MCF 10A (cell line): Measurements from ENCODE around the gene FOXN4. TPM values are rescaled to one million over a fixed set of nuclear protein-coding genes. Genes with fewer than 3 reads are reported as not detected.
A peak's percentile ranks its signal among the peaks of the same experiment; 100 is the strongest.

Experiments
- BruUV-seq: library from RNA; stranded (reverse); fragments of 400-500 nt; replicated peaks from 2 replicates; lab custom pipeline; 2021; lab: Mats Ljungman, UMichigan
- CTCF ChIA-PET: fragments of 300-600 bp; sonication (Branson Sonifier 250); formaldehyde crosslinking; extraction: SDS; loops from one replicate; lab custom pipeline; 2021; ENCODE audit warnings: antibody characterized with exemption, inconsistent platforms; lab: Yijun Ruan, JAX
- POLR2A ChIA-PET: fragments of 300-600, 350-650 bp; sonication (Branson Sonifier 250); formaldehyde crosslinking; extraction: SDS; loops from one replicate; lab custom pipeline; 2020; ENCODE audit warnings: antibody characterized with exemption, inconsistent platforms; lab: Yijun Ruan, JAX
- DNase-seq: peaks from one replicate; pipeline ENCODE4 v3.0.0-alpha.2; 2018; ENCODE audit not compliant: unreplicated experiment
- H3K27ac Mint-ChIP-seq: one replicate; pipeline ENCODE4 v1.8.0; 2022; ENCODE audit warnings: mild to moderate bottlenecking, low read depth, mixed read lengths; ENCODE audit not compliant: unreplicated experiment
- H3K27me3 Mint-ChIP-seq: one replicate; pipeline ENCODE4 v1.8.0; 2022; ENCODE audit warnings: mixed read lengths; ENCODE audit not compliant: insufficient read depth, unreplicated experiment
- H3K36me3 Mint-ChIP-seq: one replicate; pipeline ENCODE4 v1.8.0; 2022; ENCODE audit warnings: mild to moderate bottlenecking, moderate library complexity, mixed read lengths; ENCODE audit not compliant: insufficient read depth, unreplicated experiment
- H3K4me1 Mint-ChIP-seq: one replicate; pipeline ENCODE4 v1.8.0; 2022; ENCODE audit warnings: mixed read lengths; ENCODE audit not compliant: insufficient read depth, unreplicated experiment
- H3K4me3 Mint-ChIP-seq: one replicate; pipeline ENCODE4 v1.8.0; 2022; ENCODE audit warnings: mild to moderate bottlenecking, moderate library complexity, mixed read lengths; ENCODE audit not compliant: unreplicated experiment
- H3K9me3 Mint-ChIP-seq: one replicate; pipeline ENCODE4 v1.8.0; 2022; ENCODE audit warnings: mixed read lengths; ENCODE audit not compliant: unreplicated experiment
- intact Hi-C: fragments of 100-400 bp; cut with micrococcal nuclease; formaldehyde crosslinking; loops from 2 replicates; pipeline ENCODE4 v1.14.1; 2022
- total RNA-seq: library from RNA; stranded (reverse); gene quantifications from 2 replicates; pipeline ENCODE4 v1.2.3, GENCODE V29; 2022
- TF ChIP-seq, protein P1 (sequence below): fragments of 200-600 bp; IDR thresholded peaks from one replicate; pipeline ENCODE4 v1.8.0; 2022; ENCODE audit warnings: antibody characterized with exemption, mild to moderate bottlenecking; ENCODE audit not compliant: unreplicated experiment

FOXN4 gene
- total RNA-seq, 1 experiment from 2014 or later, result not detected

DNA sequence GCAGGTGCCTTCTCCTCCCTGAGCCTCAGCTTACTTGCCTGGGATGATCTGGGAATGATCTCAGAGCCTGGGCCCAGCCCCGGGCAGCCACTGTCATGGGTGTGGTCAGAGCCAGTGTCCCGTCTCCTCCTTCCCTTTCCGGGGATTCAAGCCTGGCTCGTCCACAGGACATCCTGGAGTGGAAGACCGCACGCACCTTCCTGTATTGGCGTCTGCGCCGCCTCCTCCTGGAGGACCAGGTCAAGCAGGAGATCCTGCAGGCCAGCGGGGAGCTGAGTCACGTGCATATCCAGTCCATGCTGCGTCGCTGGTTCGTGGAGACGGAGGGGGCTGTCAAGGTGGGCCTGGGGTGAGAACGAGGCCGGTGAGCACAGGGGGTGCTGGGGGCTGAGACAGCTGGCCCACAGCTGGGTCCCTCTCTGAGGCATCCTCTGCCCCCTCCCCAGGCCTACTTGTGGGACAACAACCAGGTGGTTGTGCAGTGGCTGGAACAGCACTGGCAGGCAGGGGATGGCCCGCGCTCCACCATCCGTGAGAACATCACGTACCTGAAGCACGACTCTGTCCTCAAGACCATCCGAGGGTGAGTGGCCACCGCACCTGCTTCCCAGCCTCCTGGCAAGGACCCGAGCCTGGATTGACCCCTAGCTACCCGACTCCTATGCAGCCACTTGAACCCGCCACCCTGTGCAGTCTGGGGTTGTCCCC lies 44.0 kb downstream of the FOXN4 start:
- TF ChIP-seq, protein P1, sequence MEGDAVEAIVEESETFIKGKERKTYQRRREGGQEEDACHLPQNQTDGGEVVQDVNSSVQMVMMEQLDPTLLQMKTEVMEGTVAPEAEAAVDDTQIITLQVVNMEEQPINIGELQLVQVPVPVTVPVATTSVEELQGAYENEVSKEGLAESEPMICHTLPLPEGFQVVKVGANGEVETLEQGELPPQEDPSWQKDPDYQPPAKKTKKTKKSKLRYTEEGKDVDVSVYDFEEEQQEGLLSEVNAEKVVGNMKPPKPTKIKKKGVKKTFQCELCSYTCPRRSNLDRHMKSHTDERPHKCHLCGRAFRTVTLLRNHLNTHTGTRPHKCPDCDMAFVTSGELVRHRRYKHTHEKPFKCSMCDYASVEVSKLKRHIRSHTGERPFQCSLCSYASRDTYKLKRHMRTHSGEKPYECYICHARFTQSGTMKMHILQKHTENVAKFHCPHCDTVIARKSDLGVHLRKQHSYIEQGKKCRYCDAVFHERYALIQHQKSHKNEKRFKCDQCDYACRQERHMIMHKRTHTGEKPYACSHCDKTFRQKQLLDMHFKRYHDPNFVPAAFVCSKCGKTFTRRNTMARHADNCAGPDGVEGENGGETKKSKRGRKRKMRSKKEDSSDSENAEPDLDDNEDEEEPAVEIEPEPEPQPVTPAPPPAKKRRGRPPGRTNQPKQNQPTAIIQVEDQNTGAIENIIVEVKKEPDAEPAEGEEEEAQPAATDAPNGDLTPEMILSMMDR, result no peak
- DNase-seq, result no peak
- no peak overlapping the region for H3K4me3 Mint-ChIP-seq
- POLR2A ChIA-PET, result interaction anchor here (0.7 kb wide), 1 partner anchor 33 kb away, joined by 3 read pairs; no protein-coding TSS in a partner anchor
- H3K4me1 Mint-ChIP-seq, result peaks cover 8% of the 10 kb centered on the region
- H3K9me3 Mint-ChIP-seq, result peaks cover under 1% of the 10 kb centered on the region
- CTCF ChIA-PET, result interaction anchor here (0.6 to 9.6 kb wide), 14 partner anchors 9 to 275 kb away, joined by 3 to 125 read pairs (median 9); no protein-coding TSS in a partner anchor
- no TSS peak for BruUV-seq
- H3K27me3 Mint-ChIP-seq, result no peaks in the 10 kb centered on the region
- no peaks in the 10 kb centered on the region for H3K36me3 Mint-ChIP-seq
- intact Hi-C loops, result loop anchor here (1.0 to 2.0 kb wide), 2 partner anchors 120 to 128 kb away; no protein-coding TSS in a partner anchor
- no peak overlapping the region for H3K27ac Mint-ChIP-seq

DNA sequence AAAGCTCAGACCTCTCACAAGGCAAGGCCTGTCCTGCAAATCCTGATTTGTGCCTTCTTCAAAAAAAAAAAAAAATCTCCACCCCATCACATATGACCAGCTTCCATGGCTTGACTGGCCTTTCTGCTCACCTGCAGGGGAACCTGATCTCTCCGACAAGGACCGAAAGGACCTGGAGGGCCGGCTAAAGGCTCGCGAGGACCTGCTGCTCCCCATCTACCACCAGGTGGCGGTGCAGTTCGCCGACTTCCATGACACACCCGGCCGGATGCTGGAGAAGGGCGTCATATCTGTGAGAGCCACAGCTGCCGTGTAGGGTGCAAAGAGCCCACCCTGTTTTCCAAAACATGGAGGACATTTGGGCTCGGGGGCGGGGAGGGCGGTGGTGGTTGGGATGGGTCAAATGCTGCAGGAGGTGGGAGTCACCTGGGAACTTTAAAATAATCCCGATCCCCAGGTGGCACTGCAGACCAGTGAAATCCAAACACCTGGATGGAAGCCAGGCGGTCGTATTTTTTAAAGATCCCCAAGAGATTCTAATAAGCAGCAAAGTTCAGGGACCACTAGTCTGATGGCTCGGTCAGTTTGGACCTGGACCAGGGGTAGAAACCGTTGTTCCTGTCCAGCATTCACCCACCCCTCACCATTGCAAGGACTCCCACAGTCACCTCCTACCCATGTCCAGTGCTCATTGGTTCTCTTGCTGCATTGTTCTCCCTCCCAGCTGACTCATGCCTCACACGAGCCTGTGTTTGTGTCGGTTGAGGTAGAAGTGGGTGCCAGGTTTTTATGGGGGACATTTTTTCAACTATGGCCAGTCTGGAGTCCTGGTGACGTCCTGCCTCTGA lies 44.8 kb downstream of the FOXN4 start:
- CTCF ChIA-PET, result interaction anchor here (0.5 to 9.6 kb wide), 46 partner anchors 9 to 822 kb away, joined by 3 to 125 read pairs (median 4); partner anchors contain the start of gene ACACB
- Mint-ChIP-seq H3K4me3 (no peak overlapping the region), H3K27me3 (no peaks in the 10 kb centered on the region), H3K27ac (no peak overlapping the region), H3K36me3 (no peaks in the 10 kb centered on the region), H3K4me1 (peaks cover 8% of the 10 kb centered on the region), H3K9me3 (no peaks in the 10 kb centered on the region)
- peak; percentile 84 for DNase-seq
- intact Hi-C loops, result loop anchor here (1.0 to 2.0 kb wide), 2 partner anchors 121 to 128 kb away; no protein-coding TSS in a partner anchor
- POLR2A ChIA-PET, result interaction anchor here (1.1 to 2.5 kb wide), 2 partner anchors 121 to 129 kb away, joined by 3 to 13 read pairs; no protein-coding TSS in a partner anchor
- TF ChIP-seq, protein P1, result peak; percentile 85
- no TSS peak for BruUV-seq

DNA sequence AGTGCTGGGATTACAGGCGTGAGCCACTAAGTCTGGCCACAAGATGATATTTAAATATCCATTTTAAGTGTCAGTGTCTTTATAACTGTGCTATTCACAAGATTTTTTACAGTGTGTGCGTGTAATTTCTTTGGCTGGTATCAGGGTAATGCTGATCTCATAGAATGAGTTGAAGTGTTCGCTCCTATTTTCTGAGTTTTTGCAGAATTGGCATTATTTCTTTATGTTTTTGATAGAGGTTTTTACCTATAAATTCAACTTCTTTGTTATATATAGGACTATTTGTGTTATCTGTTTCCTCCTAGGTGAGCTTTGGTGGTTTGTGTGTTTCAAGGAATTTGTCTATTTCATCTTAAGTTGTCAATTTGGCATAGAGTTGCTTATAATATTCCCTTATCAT lies 45.6 kb downstream of the FOXN4 start:
- no peak for DNase-seq
- Mint-ChIP-seq H3K27me3 (no peaks in the 10 kb centered on the region), H3K9me3 (no peaks in the 10 kb centered on the region), H3K4me3 (no peak overlapping the region), H3K27ac (no peak overlapping the region), H3K36me3 (no peaks in the 10 kb centered on the region), H3K4me1 (peaks cover 8% of the 10 kb centered on the region)
- ChIA-PET CTCF (interaction anchor here (0.6 to 9.6 kb wide), 45 partner anchors 8 to 1110 kb away, joined by 3 to 125 read pairs (median 3); partner anchors contain the start of gene ACACB), POLR2A (interaction anchor here (1.1 to 2.5 kb wide), 3 partner anchors 122 to 131 kb away, joined by 3 to 13 read pairs (median 6); no protein-coding TSS in a partner anchor)
- intact Hi-C loops, result no loop called here
- no TSS peak for BruUV-seq
- TF ChIP-seq, protein P1, result no peak
